Osteocyte (in vitro differentiated cells): ENCODE results near the gene PDE4B. TPM values are rescaled to one million over a fixed set of nuclear protein-coding genes. Genes with fewer than 3 reads are reported as not detected.
"Not testable (repeated sequence)": the region's sequence is repeated elsewhere in the genome, so short reads cannot be mapped to it uniquely, and the experiment has no call there.

Experiments
- DNase-seq: peaks from one replicate; pipeline ENCODE4 v3.0.0; 2021; ENCODE audit warnings: mixed read lengths; ENCODE audit not compliant: unreplicated experiment; ENCODE audit errors: extremely low spot score
- H3K27ac Mint-ChIP-seq: one replicate; pipeline ENCODE4 v1.8.0; 2021; ENCODE audit warnings: mild to moderate bottlenecking, mixed read lengths; ENCODE audit not compliant: unreplicated experiment
- H3K27me3 Mint-ChIP-seq: one replicate; pipeline ENCODE4 v1.8.0; 2021; ENCODE audit warnings: mixed read lengths; ENCODE audit not compliant: unreplicated experiment
- H3K36me3 Mint-ChIP-seq: one replicate; pipeline ENCODE4 v1.8.0; 2021; ENCODE audit warnings: mixed read lengths; ENCODE audit not compliant: unreplicated experiment
- H3K4me1 Mint-ChIP-seq: one replicate; pipeline ENCODE4 v1.8.0; 2021; ENCODE audit warnings: mixed read lengths; ENCODE audit not compliant: unreplicated experiment
- H3K4me3 Mint-ChIP-seq: one replicate; pipeline ENCODE4 v1.8.0; 2021; ENCODE audit warnings: mild to moderate bottlenecking, moderate library complexity, mixed read lengths; ENCODE audit not compliant: unreplicated experiment
- H3K9me3 Mint-ChIP-seq: one replicate; pipeline ENCODE4 v1.8.0; 2021; ENCODE audit warnings: mixed read lengths; ENCODE audit not compliant: unreplicated experiment
- total RNA-seq: library from RNA; stranded (reverse); gene quantifications from 2 replicates; pipeline ENCODE4 v1.2.1, GENCODE V29; 2021
- TF ChIP-seq, protein P1 (sequence below): fragments of 200-600 bp; sonication (generic); IDR thresholded peaks from 2 replicates; pipeline ENCODE4 v1.5.0; 2021; ENCODE audit warnings: antibody characterized with exemption, mild to moderate bottlenecking, moderate library complexity

PDE4B gene
- total RNA-seq, 1 donor from 2014 or later, result 53.1 TPM

DNA sequence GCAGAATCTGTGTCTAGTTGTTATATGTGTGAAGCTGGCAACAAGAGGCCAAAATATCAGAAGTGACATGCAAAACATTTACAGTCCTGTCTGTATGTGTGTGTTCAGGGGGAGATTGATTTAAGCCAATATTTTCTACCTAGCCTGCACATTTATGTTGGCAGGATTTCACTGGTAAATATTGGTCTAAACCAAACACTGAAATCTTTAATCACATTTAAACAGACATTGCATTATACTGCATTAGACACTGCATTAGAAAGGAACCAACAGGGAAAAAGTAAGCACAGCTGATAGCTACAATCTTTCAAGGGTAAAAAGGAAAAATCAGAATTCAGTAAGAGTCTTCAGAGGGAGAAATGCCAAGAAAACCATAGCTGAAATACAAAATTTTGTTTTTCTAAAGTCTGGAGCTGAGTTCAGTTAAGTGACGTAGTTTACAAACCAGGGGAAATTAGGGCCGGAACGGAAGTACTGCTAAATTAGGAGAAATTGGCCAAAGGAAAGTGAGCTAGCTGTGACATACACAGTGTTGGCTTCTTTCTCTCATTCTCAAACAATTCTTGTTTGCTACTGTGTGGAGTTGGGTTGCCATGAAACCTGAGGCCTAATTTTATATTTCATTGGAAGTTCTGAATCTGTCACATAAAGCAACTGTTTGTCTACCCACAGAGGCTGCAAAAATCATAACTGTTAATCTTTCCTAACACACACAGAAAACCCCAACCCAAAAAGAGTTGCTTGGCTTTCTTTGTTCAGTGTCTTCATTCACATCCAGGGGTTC lies 524.0 kb downstream of the PDE4B start:
- TF ChIP-seq, protein P1, sequence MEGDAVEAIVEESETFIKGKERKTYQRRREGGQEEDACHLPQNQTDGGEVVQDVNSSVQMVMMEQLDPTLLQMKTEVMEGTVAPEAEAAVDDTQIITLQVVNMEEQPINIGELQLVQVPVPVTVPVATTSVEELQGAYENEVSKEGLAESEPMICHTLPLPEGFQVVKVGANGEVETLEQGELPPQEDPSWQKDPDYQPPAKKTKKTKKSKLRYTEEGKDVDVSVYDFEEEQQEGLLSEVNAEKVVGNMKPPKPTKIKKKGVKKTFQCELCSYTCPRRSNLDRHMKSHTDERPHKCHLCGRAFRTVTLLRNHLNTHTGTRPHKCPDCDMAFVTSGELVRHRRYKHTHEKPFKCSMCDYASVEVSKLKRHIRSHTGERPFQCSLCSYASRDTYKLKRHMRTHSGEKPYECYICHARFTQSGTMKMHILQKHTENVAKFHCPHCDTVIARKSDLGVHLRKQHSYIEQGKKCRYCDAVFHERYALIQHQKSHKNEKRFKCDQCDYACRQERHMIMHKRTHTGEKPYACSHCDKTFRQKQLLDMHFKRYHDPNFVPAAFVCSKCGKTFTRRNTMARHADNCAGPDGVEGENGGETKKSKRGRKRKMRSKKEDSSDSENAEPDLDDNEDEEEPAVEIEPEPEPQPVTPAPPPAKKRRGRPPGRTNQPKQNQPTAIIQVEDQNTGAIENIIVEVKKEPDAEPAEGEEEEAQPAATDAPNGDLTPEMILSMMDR, result no peak
- no peak for DNase-seq
- Mint-ChIP-seq H3K27me3 (no peaks in the 10 kb centered on the region), H3K4me1 (peaks cover 13% of the 10 kb centered on the region), H3K9me3 (peaks cover 4% of the 10 kb centered on the region), H3K36me3 (peaks cover 2% of the 10 kb centered on the region), H3K27ac (peak overlapping the region; percentile 77), H3K4me3 (no peak overlapping the region)

DNA sequence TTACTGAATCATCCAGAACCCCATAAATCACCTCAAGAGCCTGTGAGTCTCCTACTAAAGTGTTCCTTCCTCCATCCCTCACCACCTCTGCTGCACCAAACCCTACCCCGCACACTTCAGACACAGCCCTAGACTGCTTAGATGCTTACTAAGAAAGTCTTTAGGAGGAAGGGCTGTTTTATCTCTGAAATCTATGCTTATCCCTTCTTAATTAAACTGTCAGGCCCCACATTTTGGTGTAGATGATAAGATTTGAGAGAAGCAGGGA lies 524.5 kb downstream of the PDE4B start:
- TF ChIP-seq, protein P1, result no peak
- Mint-ChIP-seq H3K27ac (peak overlapping the region; percentile 77), H3K27me3 (no peaks in the 10 kb centered on the region), H3K9me3 (peaks cover 4% of the 10 kb centered on the region), H3K4me3 (no peak overlapping the region), H3K36me3 (peaks cover 4% of the 10 kb centered on the region), H3K4me1 (peaks cover 13% of the 10 kb centered on the region)
- no peak for DNase-seq

DNA sequence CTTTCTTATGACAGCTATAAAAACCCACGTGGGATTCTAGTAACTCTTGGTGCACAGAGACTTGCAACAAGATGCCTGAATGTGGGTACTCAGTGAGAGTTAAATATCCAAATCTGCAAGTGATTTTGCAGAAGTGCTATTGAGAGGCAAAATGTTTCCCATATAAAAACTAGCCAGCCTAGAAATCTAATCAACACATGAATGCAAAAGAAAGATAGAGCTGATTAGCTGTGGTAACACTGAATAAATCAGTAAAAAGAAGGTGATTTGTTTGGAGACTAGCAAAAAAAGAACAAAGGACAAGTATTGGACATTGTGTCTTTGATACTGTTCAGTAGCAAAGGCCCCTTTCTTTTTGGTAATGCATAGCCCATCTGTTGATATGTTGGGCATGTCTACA lies 527.5 kb downstream of the PDE4B start:
- no peak overlapping the region for H3K4me3 Mint-ChIP-seq
- no peak overlapping the region for H3K27ac Mint-ChIP-seq
- DNase-seq, result no peak
- H3K27me3 Mint-ChIP-seq, result no peaks in the 10 kb centered on the region
- peaks cover 4% of the 10 kb centered on the region for H3K36me3 Mint-ChIP-seq
- H3K9me3 Mint-ChIP-seq, result peaks cover 4% of the 10 kb centered on the region
- TF ChIP-seq, protein P1, result no peak
- peaks cover 35% of the 10 kb centered on the region for H3K4me1 Mint-ChIP-seq

DNA sequence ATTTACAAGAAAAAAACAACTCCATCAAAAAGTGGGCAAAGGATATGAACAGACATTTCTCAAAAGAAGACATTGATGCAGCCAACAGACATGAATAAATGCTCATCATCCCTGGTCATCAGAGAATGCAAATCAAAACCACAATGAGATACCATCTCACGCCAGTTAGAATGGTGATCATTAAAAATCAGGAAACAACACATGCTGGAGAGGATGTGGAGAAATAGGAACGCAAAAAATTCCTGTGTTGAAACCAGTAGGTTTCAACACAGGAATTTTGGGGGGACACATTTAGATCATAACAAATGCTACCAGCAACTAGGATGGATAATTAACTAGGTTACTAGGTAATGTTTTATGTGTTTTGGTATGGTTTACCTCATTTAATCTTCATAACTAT lies 529.8 kb downstream of the PDE4B start:
- H3K27ac Mint-ChIP-seq, DNase-seq, H3K36me3 Mint-ChIP-seq, H3K9me3 Mint-ChIP-seq, H3K27me3 Mint-ChIP-seq, H3K4me3 Mint-ChIP-seq: not testable (repeated sequence)
- peaks cover 41% of the 10 kb centered on the region for H3K4me1 Mint-ChIP-seq

DNA sequence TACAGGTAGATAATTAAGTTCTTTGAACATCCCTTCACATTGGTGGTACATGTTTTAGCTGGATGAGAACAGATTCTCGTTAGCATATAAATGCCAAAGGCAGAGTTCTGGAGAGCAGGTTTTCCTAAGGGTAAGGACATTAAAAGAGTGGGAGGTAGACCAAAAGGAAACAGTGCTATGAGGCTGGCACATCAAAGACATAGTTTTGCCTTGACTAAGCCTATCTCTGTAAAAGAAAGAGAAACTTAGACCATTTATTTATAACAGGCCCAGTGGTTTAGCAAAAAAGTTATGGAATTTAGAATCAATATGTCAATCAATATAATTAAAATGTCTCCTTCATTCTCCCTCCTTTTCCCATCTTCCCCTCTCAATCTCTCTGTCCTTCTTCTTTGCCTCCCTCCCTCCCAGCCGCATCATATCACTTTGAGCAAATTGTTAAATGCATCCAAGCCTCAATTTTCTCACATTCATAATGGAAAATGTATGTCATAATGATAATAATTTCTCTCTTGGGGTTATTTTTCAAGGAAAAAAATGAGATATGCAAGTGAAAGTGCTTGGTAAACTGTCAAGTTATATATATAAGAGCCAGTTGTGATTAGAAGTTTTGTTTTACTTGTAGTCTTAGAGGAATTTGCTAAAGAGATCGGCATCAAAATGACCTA lies 531.4 kb downstream of the PDE4B start:
- peaks cover 4% of the 10 kb centered on the region for H3K9me3 Mint-ChIP-seq
- TF ChIP-seq, protein P1, result no peak
- peak overlapping the region; percentile 23 for H3K4me3 Mint-ChIP-seq
- no peaks in the 10 kb centered on the region for H3K27me3 Mint-ChIP-seq
- DNase-seq, result no peak
- peaks cover 45% of the 10 kb centered on the region for H3K4me1 Mint-ChIP-seq
- peak overlapping the region; percentile 91 for H3K27ac Mint-ChIP-seq
- peaks cover 4% of the 10 kb centered on the region for H3K36me3 Mint-ChIP-seq
